H1 (cell line): ENCODE data around the gene HERC3.

Experiments
- CBX5 ChIP-seq: fragments of 300-800, 300-1000 bp; sonication (generic); IDR thresholded peaks from 2 replicates; pipeline ENCODE4 v1.7.1; 2016; ENCODE audit warnings: antibody characterized with exemption, low read length, low read depth
- EZH2 ChIP-seq: fragments of 200-600 bp; sonication (generic); IDR thresholded peaks from 2 replicates; pipeline ENCODE4 v1.7.1; 2012; ENCODE audit warnings: low read depth, mild to moderate bottlenecking, moderate library complexity, low read length, inconsistent platforms; ENCODE audit not compliant: severe bottlenecking
- JUN ChIP-seq: IDR thresholded peaks from 2 replicates; pipeline ENCODE4 v1.6.1; 2011; ENCODE audit warnings: low read depth, mild to moderate bottlenecking, improper control_type of control experiment, low read length
- POLR2A ChIP-seq, 2 experiments: IDR thresholded peaks; 1 replicate in 1 of 2; 2 replicates in 1 of 2; pipeline ENCODE4 v1.6.1; 2011; ENCODE audit warnings: low read depth in 2 of 2, low read length in 2 of 2, mild to moderate bottlenecking in 2 of 2; ENCODE audit errors: control extremely low read depth in 1 of 2
- RFX5 ChIP-seq: IDR thresholded peaks from 2 replicates; pipeline ENCODE4 v1.6.1; 2011; ENCODE audit warnings: low read depth, low read length, improper control_type of control experiment, borderline replicate concordance
- SUZ12 ChIP-seq: fragments of 200-600 bp; sonication (generic); IDR thresholded peaks from 2 replicates; pipeline ENCODE4 v1.6.1; 2012; ENCODE audit warnings: mild to moderate bottlenecking, inconsistent platforms, low read length, moderate library complexity, mixed read lengths
- TF ChIP-seq, protein P1 (sequence below): IDR thresholded peaks from 2 replicates; pipeline ENCODE4 v1.6.1; 2011; ENCODE audit warnings: low read depth, mild to moderate bottlenecking, low read length; ENCODE audit not compliant: insufficient read depth

- TF ChIP-seq SUZ12, result no peak
- TF ChIP-seq, protein P1, sequence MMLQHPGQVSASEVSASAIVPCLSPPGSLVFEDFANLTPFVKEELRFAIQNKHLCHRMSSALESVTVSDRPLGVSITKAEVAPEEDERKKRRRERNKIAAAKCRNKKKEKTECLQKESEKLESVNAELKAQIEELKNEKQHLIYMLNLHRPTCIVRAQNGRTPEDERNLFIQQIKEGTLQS, result no peak
- no peak for TF ChIP-seq CBX5
- TF ChIP-seq POLR2A (IDR thresholded peaks at IDR 0.05; ENCODE audit: control extremely low read depth in 1 of 2, low read depth in 2 of 2, low read length in 2 of 2), result no peak
- TF ChIP-seq JUN, result no peak
- no peak for TF ChIP-seq EZH2
- no peak for TF ChIP-seq RFX5
These were observed 152.9 kb downstream of the HERC3 start for GRCh38 chr4:88745175-88745574.
